HL-60/S4 (cell line): ENCODE measurements around the gene NEK11.
"Not testable (repeated sequence)": the region's sequence is repeated elsewhere in the genome, so short reads cannot be mapped to it uniquely, and the experiment has no call there.

Source experiments
- in situ Hi-C: fragments of 300-500 bp; cut with MboI; formaldehyde crosslinking; loops from 2 replicates; pipeline ENCODE4 v1.14.3; 2022; ENCODE audit warnings: low sequenced_read_pairs

NEK11 gene

DNA sequence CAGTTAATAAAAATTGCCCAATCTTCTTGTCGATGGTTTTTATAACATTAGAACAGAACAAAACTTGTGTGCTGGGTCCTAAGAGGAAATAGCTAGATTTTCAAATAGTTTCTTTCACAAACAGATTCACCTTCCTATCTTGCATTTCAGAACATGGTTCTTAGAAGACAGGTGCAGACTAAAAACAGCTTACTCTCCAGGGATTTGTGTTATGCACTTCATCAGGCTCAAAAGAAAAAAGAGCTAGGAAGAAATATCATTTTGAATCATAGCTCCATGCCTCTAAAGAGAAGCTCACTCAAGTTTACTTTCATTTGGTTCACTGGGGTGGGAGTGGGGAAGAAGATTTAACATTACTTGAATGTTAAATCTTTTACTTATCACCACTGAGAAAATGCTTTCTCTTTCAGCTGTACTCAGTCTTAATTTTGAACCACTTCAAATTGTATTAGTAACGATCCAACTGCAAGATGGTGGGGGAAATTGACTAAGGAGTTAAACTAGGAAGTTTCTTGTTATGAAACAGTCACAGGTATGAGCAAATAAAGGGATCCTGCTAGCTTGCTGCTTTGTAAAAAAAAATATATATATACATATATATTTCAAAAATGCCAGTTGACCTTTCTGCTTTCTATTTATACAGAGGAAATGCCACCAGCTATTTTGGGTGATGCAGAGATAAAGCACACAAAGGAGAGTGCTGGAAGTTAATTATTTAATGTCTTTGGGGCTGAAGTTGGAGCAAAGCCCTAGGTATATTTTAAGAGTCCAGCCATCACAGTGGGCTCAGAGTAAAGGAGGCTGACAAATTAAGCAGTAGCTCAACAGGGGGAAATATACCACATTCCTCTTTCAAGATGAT lies 326.6 kb downstream of the NEK11 start:
- in situ Hi-C loops = no loop called here

DNA sequence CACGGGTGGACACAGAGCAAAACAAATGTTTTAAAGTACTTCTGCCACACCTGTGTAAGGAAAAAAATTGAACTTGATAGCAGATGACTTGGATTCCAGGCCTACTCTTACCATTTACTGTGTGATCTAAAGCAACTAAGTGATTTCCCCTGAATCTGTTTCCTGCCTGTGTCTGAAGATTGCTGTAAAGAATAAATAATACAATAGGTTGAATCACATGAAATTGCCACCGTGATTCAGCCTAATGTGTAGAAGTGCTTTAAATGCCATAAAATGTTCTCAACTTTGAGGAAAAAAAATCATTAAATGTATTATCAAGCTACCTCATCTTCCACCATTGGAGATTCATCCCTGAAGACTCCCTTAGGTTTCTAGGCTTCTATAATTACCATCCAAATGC lies 327.3 kb downstream of the NEK11 start:
- in situ Hi-C loops = no loop called here

DNA sequence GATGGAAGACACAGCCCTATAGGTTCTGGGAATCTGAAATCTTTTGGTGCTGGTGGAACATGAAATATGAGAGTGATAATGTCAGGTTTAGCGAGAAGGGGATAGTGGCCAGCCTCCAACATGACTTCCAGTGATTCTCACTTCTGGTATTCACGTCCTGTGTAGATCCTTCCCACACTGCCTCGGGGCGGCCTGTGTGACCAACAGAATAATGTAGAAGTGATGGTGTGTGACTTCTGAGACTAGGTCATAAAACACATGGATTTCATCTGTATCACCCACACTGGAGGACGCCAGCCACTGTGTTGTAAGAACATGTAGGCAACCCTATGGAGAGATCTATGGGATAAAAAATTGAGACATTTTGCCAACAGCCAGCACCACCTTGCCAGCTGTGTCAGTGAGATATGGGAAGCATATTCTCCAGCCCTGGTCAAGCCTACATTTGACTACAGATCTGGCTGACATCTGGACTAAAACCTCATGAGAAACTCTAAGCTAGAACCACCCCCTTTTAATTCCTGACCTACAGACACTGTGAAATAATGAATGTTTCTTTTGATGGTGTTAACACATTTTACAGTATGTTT lies 329.4 kb downstream of the NEK11 start:
- in situ Hi-C loops = no loop called here

DNA sequence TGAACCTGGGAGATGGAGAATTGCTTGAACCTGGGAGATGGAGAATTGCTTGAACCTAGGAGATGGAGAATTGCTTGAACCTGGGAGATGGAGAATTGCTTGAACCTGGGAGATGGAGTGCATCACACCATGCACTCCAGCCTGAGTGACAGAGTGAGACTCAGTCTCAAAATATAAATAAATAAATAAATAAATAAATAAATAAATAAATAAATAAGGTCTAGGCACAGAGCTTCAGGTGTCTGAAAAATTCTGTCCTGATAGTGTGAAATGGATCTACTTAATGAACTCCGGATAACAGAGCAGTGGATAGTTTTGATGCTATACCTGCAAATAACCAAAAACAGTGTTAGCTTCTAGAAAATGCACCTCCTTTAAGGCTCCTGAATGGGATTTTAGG lies 330.6 kb downstream of the NEK11 start:
- in situ Hi-C loops = no loop called here

DNA sequence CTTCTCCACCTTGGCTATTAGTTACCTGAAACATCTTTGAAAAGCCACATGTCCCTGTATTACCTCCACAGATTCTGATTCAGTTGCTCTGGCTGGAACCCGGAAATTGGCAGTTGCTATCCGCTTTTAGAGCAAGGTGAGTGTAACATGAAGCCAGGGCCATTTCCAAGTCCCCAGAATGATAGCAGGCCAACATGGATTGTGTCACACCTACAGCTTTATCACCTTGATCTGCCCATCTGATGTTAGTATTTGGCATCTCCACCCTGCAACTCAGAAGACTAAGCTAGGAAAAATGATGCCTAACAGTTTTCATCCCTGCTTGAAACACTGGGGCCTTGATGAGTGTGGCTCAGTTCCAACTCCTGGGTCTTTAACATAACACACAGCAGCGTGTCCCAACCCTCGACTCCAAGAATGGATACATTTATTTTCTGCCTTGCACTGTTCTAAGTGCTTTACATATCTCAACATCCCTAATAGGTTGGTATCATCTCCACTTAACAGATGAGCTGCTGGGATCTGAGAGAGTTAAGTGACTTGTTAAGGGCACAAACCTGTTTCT lies 333.6 kb downstream of the NEK11 start:
- in situ Hi-C loops = no loop called here

DNA sequence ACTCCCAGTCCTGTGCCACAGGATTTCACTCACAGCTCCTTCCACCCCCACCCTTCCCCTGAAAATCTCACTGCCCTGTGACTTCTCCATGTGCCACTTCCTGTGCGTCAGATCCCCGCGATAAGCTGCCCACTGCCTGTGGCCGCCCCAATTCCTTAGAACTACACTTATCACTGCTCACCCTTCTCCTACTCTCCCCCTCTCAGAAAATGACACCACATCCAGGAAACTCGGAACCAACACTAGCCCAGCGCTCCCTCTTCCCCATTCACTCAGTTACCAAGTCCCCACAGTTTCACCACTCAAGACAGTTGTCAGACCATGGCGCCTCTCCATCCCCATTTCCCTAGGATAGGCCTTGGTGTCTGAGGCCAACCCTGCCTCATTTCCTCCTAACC lies 334.4 kb downstream of the NEK11 start:
- in situ Hi-C loops = not testable (repeated sequence)

DNA sequence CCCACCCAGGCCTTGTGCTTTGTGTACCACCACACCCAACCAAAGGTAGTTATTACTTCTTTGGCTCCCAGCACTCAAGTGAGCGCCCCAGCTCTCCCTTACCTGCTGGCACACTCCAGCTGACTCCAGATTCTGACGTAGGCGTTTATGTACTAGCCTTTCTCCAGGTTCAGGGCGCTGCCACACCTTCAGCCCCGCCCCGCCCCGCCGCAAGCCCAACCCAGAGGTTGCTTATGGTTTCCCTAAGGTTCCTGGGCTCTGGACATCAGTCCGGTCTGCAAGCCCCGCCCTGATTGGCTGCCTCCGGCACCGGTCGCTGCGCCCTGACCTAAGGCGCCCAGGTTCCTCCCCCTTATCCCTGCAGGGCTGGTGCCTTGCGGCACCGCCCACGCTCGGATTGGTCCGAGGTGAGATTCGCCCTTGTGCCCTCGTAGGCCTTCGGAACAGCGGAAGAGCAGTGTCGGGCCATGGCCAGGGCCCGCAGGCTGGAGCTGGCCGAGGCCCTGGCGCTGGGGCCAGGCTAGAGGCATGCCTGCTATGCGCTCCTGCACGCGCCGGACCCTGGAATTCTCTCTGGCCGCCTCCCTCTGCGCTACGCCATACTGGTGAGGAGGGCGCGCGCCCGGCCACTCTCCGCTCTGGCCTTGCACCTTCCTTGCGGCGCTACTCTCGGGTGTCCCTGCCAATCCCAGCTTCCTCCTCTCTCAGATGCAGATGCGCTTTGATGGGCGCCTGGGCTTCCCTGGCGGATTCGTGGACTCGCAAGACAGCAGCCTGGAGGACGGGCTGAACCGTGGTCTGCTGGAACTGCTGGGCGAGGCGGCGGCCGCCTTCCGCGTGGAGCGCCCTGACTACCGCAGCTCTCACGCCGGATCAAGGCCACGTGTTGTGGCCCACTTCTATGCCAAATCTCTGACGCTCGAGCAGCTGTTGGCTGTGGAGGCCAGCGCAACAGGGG lies 335.1 kb downstream of the NEK11 start:
- in situ Hi-C loops = no loop called here

DNA sequence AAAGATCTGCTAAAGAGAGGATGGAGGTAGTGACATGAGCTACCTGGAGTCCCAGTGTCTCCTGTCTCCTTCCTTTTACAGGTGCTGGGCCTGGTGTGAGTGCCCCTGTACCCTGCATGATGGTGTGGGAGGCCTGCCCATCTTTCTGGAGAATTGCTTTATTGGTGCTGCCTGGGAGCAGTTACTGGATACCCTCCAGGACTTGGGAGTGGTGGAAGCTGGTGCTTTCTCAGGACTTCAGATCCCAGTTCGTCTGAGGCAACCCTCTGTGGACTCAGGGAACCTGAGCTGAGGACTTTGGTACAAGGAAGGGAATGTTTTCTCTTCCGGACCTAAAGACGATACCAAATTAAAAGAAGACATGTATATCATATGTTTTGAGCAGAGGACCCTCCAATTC lies 336.6 kb downstream of the NEK11 start:
- in situ Hi-C loops = no loop called here

DNA sequence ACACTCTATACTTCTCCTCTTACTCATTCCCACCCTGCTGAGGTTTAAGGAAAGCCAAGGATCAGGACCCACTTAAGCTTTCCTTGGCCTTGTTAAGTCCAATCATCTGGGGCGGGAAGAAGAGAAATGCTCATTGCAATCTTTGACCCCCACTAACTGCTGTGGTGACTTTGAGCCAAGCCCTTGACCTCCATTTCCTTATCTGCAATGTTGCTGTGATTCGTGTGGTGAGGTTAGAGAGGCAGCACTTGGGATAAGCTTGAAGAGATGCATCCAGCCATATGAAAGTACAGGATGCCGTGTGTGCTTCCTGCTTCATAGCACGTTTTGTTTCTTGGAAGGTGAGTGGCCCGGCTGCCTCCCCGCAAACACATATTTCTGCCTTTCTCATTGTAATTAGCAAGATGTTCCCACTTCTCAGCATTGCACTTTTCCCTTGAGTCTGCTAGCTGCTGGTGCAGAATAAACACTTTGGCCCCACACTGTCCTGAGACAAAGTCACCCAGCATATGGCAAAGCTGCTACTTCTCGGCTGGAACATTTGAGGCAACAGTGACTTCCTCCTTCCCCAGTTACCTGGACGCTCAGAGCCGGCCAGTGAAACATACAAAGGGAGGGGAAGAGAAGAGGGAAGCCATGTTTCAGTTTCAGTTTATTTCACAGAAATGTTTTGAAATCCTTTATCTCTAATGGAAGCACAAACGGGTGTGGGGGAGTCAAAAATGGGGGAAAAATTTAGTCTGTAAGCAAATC lies 344.4 kb downstream of the NEK11 start:
- in situ Hi-C loops = no loop called here

DNA sequence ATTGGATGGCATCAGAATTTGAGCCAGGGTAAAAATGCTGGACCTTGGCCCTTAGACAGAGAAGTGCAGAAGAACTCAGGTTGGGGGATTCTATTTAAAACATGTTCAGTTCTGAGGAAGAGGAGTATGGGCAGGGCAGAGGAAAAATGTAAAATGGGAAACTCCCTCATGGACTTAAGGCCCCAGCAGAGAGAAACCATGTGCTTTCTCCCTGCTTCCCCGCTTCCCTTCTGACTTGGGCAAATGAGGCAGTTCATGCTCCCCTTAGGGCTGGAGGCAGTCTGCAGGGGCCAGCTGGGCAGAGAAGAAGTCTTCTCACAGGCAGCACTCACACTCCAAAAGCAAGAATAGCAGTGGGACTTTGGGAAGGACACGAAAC lies 345.0 kb downstream of the NEK11 start:
- in situ Hi-C loops = no loop called here

DNA sequence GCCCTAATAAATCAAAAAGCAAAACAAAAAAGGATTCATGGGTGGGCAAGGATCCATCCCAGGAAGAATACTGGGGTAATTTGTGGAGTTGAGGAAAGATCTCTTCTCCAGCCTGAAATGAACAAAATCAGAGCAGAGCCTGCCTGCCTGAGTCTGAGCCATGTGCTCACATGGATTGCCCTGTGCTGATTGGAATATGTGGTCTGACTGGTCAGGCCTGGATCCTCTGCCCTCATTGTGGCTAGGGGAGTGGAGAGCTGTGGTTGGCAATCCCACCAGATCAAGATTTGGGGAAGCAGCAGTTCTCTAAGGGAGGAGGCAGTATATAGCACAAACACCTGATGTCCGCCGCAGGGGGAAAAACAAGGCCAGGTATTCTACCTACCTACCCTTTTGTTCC lies 348.1 kb downstream of the NEK11 start:
- in situ Hi-C loops = no loop called here

DNA sequence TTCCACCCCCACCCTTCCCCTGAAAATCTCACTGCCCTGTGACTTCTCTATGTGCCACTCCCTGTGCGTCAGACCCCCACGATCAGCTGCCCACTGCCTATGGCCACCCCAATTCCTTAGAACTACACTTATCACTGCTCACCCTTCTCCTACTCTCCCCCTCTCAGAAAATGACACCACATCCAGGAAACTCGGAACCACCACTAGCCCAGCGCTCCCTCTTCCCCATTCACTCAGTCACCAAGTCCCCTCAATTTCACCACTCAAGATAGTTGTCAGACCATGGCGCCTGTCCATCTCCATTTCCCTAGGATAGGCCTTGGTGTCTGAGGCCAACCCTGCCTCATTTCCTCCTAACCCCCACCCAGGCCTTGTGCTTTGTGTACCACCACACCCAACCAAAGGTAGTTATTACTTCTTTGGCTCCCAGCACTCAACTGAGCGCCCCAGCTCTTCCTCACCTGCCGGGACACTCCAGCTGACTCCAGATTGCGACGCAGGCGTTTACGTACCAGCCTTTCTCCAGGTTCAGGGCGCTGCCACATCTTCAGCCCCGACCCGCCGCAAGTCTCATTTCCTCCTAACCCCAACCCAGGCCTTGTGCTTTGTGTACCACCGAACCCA lies 354.3 kb downstream of the NEK11 start:
- in situ Hi-C loops = not testable (repeated sequence)

DNA sequence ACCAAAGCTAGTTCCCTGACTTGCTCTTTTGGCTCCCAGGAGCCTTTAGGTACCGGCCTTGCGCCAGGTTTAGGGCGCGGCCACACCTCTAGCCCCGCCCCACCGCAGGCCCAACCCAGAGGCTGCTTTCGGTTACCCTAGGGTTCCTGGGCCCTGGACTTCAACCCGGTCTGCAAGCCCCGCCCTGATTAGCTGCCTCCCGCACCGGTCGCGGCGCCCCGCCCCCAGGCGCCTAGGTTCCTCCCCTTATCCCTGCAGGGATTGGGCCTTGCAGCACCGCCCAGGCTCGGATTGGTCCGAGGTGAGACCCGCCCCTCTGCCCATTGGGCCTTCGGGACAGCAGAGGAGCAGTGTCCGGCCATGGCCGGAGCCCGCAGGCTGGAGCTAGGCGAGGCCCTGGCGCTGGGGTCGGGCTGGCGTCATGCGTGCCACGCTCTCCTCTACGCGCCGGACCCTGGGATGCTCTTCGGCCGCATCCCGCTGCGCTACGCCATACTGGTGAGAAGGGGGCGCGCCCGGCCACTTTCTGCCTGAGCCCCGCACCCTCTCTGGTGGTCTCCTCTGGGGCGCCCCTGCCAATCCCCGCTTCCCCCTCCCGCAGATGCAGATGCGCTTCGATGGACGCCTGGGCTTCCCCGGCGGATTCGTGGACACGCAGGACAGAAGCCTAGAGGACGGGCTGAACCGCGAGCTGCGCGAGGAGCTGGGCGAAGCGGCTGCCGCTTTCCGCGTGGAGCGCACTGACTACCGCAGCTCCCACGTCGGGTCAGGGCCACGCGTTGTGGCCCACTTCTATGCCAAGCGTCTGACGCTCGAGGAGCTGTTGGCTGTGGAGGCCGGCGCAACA lies 355.0 kb downstream of the NEK11 start, which contains the start of gene NUDT16:
Gene NUDT16 (plus strand): TSS at position 330 of the 847 bp plus-strand sequence. CDS start 31 bp downstream, at position 361.
- in situ Hi-C loops = no loop called here

DNA sequence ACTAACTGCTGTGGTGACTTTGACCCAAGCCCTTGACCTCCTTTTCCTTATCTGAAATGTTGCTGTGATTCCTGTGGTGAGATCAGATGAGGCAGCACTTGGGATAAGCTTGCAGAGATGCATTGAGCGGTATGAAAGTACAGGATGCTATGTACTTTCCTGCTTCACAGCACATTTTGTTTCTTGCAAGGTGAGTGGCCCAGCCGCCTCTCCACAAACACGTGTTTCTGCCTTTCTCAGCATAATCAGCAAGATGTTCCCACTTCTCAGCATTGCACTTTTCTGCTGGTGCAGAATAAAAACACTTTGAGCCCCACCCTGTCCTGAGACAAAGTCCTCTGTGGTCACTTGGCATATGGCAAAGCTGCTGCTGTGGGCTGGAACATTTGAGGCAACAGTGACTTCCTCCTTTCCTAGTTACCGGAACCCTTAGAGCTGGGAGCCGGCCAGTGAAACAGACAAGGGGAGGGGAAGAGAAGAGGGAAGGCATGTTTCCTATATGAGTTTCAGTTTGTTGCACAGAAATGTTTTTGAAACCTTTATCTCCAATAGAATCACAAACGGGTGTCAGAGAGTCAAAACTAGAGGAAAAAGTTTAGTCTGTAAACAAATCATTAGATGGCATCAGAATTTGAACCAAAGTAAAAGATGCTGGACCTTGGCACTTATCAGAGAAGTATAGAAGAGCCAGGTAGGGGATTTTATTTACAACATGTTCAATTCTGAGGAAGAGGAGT lies 359.9 kb downstream of the NEK11 start:
- in situ Hi-C loops = no loop called here

DNA sequence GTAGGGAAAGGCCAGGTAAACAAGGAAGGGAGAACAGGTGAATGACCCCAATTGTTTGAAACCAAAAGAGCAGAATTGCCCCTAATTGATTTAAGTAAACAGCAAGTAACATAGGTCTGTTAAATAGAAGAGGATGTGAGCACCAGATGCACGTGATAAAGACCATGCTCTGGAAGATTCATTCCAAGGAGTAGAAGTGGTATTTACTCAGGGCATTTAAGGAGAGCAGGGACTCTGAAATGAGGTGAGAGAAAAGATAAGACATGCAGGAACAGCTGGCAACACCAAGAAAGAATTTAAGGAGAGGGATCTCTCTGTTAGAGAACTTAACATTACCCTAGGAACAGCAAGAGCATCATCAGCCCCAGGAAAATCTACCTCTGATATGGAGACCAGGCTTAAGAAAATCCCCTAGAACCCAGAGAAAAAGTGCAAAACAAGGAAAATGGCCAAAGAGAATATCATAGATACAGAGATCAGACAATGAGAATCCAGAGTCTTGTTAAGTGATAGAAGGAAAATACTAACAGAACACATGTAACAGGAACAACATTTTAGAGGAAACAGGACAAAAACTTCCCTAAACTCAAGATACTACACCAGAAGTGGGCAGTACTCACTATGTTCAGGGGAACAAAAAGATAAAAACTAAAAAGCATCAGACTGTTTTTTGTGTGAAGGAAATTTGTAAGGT lies 361.3 kb downstream of the NEK11 start:
- in situ Hi-C loops = no loop called here

DNA sequence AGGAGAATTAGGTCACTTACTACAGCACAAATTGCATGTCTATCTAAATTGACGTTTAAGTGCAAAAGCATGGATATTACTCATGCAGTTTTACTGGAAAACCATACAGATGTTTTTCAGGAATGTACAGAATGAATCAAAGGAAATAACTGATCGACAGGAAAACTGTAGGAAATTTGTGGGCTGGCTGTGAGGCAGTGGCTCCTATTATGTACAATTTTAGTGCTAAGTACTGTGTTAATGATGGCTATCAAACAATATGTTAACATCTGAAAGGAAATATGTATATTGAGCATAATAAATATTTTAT lies 361.8 kb downstream of the NEK11 start:
- in situ Hi-C loops = no loop called here

DNA sequence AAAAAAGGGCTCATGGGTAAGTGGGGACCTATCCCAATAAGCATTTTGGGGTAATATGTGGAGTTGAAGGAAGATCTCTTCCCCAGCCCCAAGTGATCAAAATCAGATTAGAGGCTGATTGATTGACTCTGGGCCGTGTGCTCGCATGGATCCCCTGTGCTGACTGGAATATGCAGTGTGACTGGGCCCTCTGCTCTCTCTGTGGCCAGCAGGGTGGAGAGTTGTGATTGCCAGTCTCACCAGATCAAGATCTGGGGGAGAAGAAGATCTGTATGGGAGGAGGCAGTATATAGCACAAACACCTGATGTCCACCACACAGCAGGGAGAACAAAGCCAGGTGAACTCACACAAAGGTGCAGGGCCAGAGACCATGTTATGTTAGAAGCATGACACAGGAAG lies 363.7 kb downstream of the NEK11 start:
- in situ Hi-C loops = no loop called here

DNA sequence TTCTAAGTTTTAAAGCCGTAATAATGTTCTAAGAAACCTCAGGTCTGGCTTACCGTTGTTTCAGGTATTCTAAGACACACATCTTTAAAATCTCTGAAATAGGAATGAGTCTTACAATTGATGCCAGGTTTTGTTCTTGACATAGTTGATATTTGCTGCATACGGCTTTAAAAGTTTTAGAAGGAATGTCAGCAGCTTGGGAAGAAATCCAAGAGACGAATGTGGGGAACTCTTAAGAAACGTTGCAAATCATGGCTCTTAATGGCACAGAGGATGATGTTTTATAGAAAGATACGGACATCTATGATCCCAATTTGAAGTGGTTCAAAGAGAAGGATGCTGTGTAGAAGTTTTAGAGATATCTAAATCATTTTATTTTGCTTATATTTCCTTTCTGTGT lies 366.4 kb downstream of the NEK11 start:
- in situ Hi-C loops = no loop called here
